GM10847 (cell line): Measurements from ENCODE around the gene TPRG1L.

Source experiments
- POLR2A ChIP-seq: IDR thresholded peaks from 2 replicates; pipeline ENCODE4 v1.6.1; 2011; ENCODE audit not compliant: insufficient read length; ENCODE audit errors: extremely low read depth

Gene TPRG1L

DNA sequence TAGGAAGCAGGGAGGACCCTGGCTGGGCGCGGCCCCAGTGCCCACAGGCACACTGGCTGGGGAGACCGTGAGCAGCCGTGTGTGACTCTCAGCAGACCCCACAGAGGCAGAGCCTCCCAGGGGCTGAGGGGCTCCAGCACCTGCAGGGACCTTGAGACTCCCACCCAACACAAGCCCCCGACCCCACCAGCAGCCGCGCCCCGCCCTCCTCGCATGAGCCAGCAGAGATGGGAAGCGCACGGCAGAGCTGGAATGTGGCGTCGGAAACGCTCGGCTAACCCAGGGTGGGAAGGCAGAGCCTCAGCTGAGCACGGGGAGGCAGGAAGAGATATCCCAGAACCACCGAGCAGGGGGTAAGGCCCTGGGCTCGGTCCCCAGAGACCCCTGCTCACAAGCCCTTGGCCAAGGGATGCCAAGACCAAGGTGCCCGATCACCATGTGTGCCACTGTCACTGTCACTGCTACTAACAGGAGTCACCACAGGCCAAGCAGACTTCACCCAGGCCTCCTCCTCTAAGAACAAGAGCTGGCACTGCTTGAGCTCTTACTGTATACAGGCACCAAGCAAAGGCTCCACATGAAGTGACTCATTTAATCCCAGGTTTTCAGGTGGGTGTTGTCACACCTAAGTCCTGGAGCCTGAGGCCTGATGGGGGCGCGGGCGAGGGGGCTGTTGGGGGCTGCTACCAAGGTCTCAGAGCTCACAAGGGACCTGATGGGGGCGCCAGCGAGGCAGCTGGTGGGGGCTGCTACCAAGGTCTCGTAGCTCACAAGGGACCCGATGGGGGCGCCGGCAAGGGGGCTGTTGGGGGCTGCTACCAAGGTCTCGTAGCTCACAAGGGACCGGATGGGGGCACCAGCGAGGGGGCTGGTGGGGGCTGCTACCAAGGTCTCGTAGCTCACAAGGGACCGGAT lies 33.6 kb upstream of the TPRG1L start:
- no peak for TF ChIP-seq POLR2A

DNA sequence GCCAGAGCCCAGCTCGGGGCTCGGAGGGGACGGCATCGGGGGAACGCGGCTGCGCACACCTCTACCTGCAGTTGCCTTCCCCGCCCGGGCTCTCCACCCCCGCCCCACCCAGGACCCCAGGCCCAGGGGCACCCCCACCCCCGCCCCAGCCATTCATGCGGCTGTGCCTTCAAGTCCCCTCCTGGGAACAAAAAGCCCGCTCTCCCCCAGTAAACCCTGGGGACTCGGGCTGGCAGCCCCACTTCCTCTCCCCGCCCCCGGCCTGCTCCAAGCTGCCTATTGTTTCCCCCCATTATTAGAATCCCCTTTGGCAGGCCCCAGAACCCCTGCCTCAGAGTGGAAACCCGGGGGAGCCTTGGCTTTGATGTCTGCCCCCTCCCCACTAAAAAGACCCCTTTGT lies 31.5 kb upstream of the TPRG1L start:
- no peak for TF ChIP-seq POLR2A

- no peak for TF ChIP-seq POLR2A
These were observed 31.1 kb upstream of the TPRG1L start for GRCh38 chr1:3593745-3594144.

DNA sequence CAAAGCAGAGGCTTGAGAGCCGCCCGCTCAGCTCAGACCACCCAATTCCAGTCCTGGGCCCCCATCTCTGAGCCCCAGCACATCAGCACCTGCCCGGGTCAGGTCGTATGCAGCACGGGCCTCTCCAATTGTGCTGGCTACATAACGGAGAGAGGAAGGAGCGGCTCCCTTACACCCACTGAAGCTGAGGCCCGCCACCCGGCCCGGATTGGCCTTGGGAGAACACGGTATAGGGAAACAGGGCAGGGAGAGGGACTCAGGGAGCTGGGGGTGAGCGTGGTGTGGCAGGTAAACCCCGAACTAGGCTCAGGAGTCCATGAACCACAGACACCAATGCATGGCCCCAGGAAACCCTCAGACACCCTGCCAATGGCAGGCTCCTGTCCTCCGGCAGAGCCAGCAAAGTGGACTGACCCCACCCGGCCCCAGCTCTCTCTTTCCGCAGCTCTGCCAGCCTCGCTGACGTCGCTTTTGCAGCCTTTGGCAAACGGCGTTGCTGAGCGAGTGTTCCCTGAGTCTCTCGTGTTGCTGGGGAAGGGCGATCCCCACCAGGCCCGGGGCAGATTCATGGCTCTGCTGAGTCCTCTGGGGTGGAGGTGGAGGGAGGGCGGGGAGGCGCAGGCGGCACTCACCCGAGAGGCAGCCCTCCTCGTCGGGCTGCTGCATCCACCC lies 30.0 kb upstream of the TPRG1L start:
- no peak for TF ChIP-seq POLR2A

- TF ChIP-seq POLR2A, result no peak
These were observed 28.9 kb upstream of the TPRG1L start for GRCh38 chr1:3595949-3596348.

DNA sequence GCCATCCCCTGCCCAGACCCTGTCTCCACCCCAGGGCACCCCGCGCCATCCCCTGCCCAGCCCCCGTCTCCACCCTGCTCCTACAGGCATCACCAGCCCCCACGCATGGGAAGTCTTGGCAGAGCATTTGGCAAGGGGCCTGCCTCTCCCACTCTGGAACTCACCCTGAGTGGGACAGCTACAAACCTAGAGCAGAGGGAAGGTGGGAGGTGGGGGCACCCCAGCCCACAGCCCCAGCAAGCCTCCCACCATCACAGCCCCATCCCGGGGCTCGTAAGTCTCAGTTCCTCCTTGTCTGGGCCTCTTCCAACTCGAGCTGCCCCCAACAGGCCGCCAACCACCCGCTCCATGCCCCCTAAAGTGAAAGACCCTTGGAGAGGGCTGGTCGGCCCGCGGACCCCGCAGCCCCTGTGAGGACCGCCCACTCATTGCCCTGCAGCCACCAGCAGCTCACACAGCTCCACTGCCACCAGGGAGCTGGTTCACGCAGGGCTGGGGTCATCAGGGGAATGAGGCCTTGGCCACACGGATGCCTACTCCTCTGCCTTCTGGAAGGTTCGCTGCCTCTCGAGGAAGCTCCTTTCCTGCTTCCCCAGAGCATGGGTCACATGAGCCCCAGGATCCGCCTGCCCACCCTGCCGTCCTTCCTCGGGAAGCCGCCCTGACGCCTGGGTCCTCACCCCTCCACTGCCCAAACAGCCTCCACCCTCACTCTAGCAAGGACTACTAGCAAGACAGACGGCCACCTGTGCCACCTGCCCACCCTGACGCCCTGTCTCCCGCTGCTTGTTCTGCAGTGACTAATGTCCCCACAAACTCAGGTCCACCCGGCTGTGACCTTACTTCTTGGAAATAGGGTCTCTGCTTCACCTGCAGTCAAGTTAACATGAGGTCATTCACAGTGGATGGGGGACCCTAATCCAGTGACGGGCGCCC lies 27.9 kb upstream of the TPRG1L start:
- TF ChIP-seq POLR2A, result no peak

DNA sequence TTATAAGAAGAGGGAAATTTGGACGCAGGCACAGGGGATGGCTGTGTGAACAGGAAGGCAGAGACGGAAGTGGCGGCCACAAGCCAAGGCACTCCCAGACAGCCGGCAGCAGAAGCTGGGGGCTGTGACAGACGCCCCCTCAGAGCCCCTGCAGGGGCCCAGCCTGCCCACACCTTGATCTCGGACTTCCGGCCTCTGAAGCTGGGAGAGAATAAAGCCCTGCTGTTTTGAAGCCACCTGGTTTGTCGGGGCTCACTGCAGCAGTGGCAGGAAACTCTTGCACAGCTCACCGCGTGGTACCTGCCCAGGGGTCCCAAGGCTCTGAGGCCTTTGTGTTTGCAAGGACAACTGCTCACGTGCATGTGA lies 27.2 kb upstream of the TPRG1L start:
- TF ChIP-seq POLR2A, result no peak

DNA sequence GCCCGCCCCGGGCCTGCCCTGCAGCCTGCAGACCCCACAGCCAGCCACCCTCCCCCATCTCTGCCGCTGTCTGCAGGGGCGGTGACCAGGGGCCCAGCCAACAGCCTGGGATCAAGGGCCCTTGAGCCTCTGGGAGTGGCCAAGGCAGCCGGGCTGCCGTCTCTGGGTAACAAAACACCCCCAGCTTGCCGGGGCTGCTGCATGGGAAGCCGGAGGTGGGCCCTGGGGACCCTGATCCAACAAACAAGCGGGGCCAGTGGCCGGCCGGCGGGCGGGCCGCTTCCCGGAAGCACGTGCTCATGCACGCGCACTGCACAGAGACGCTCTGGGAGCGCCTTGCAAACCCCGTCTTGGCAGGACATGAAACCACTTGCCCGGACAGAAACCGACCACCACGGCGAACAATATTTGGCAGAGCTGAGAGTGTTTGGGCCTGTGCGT lies 26.7 kb upstream of the TPRG1L start:
- no peak for TF ChIP-seq POLR2A

- no peak for TF ChIP-seq POLR2A
These were observed 26.1 kb upstream of the TPRG1L start for GRCh38 chr1:3598522-3599285.

DNA sequence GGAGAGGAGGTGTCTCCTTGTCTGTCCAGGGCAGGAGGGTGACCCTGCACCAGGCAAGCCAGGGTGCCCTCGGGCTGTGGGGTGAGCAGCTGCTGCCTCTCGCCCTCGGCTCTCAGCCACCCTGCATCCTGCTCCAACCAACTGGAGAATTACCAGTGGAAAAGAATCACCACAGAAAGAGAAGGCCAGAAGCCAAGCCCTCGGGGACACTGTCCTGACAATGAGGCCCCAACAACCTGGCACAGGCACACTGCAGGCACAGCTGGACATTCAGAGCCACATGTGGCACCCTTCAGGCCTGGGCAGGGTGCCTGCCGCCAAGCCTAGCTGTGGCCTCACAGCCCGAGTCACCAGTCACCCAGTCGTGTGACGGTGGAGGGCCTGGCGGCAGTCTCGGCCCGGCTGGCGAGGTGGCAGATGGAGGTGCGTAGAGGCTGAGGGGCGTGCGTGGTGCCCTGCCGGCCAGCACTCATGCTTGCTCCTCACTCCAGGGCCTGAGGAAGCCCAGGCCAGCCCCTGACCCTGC lies 25.5 kb upstream of the TPRG1L start:
- no peak for TF ChIP-seq POLR2A

DNA sequence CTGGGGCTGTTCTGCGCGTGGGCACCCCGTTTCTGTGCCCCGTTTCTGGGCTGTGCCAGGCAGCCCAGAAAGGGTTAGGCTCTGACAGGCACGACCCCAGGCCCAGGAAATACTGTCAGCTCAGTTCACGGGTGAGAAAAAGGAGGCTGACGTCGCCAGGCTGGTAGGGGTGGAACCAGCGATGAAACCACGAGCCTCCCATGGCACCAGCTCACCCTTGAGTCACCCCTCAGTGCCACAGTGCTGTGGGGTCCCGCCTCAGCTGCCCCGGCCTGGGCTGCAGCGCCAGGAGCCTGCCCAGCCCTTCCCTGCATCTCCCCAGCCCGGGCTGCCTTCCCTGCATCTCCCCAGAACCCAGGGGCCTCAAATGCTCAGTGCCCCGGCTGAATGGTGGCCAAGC lies 25.0 kb upstream of the TPRG1L start:
- no peak for TF ChIP-seq POLR2A

DNA sequence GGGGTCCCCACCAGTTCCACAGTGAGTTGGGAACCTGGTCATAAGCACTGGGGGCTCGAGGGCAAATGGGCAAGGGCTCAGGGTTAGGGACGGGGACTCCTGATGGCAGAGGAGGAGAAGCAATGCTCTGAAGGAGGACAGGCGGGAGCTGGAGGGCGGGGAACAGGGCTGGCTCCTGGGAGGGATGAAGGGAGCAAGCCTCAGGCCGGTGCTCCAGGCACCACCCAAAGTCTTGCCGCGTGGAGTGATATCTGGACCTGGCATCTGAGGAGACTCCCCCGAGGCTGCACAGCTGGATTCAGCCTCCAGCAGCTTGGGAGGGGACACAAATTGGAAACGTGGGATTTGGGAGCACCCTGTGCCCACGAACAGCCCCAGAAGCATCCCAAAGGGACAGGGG lies 24.5 kb upstream of the TPRG1L start:
- TF ChIP-seq POLR2A, result no peak

- TF ChIP-seq POLR2A, result no peak
These were observed 23.1 kb upstream of the TPRG1L start for GRCh38 chr1:3601743-3602142.

- no peak for TF ChIP-seq POLR2A
These were observed 22.4 kb upstream of the TPRG1L start for GRCh38 chr1:3602375-3602774.
